HepG2 (cell line): ENCODE measurements around the gene TRAPPC4. TPM values are rescaled to one million over a fixed set of nuclear protein-coding genes. Genes with fewer than 3 reads are reported as not detected.

ENCODE experiments used
- ATAC-seq: fragments of 200-7000 bp; cut with Tn5 transposase; 3 replicates; pipeline ENCODE4 v1.9.1; 2020; ENCODE audit warnings: mild to moderate bottlenecking, moderate library complexity
- BruUV-seq: library from RNA; stranded (reverse); fragments of 400-500 nt; replicated peaks from 2 replicates; lab custom pipeline; 2021; lab: Mats Ljungman, UMichigan
- CTCF ChIA-PET: fragments of 300-600 bp; formaldehyde crosslinking; extraction: SDS; loops from one replicate; lab custom pipeline; 2021; ENCODE audit warnings: low total read pairs, inconsistent platforms, low intra/inter-chr PET ratio; lab: Yijun Ruan, JAX
- POLR2A ChIA-PET: fragments of 350-600 bp; sonication (Branson Sonifier 250); formaldehyde crosslinking; loops from one replicate; lab custom pipeline; 2020; ENCODE audit warnings: antibody characterized with exemption, inconsistent platforms; lab: Yijun Ruan, JAX
- DNase-seq: peaks from one replicate; pipeline ENCODE4 v3.0.0-alpha.2; 2015; ENCODE audit warnings: low spot score
- FAIRE-seq: peaks from 3 replicates; lab custom pipeline; 2011; peaks lifted over from hg19 to GRCh38; lab: Jason Lieb, UNC
- H2AFZ ChIP-seq: one replicate; pipeline ENCODE4 v1.6.1; 2011; ENCODE audit warnings: low read length, inconsistent platforms
- H3K27ac ChIP-seq: fragments of 300-600 bp; 3 replicates; pipeline ENCODE4 v1.8.0; 2011; ENCODE audit warnings: mixed run types, mild to moderate bottlenecking, mixed read lengths, low read length, inconsistent platforms; ENCODE audit not compliant: insufficient read depth; ENCODE audit errors: extremely low read length
- H3K27me3 ChIP-seq, 2 experiments: fragments of 200-600 bp in 1 of 2; 2 replicates in 1 of 2; 3 replicates in 1 of 2; pipeline versions ENCODE4 v1.6.0 to v1.8.0; 2011; ENCODE audit warnings: low read length in 2 of 2, mild to moderate bottlenecking in 2 of 2, moderate library complexity in 2 of 2, inconsistent platforms in 1 of 2; ENCODE audit not compliant: insufficient read depth in 2 of 2, control insufficient read depth in 1 of 2
- H3K36me3 ChIP-seq, 2 experiments: fragments of 200-600 bp in 1 of 2; replicated peaks in 1 of 2; 2 replicates in 1 of 2; 3 replicates in 1 of 2; pipeline versions ENCODE4 v1.5.1 to v1.8.0; 2011; ENCODE audit warnings: low read length in 2 of 2, inconsistent platforms in 1 of 2; ENCODE audit not compliant: insufficient read depth in 2 of 2, control insufficient read depth in 1 of 2
- H3K4me1 ChIP-seq: 2 replicates; pipeline ENCODE4 v1.5.1; 2012; ENCODE audit warnings: low read length, inconsistent platforms; ENCODE audit not compliant: insufficient read depth
- H3K4me2 ChIP-seq: 2 replicates; pipeline ENCODE4 v1.6.0; 2011; ENCODE audit warnings: low read depth, low read length, inconsistent platforms
- H3K4me3 ChIP-seq, 3 experiments: fragments of 200-600 bp in 1 of 3; sonication (generic), shearing (Covaris generic) in 1 of 3; replicated peaks in 1 of 3; 2 replicates each; pipeline ENCODE4 v1.5.1; 2011 to 2016; ENCODE audit warnings: low read length in 3 of 3, inconsistent platforms in 2 of 3, low read depth in 2 of 3, mild to moderate bottlenecking in 2 of 3, control low read depth in 1 of 3, mixed read lengths in 1 of 3; ENCODE audit not compliant: insufficient read depth in 1 of 3
- H3K79me2 ChIP-seq: one replicate; pipeline ENCODE4 v1.6.1; 2011; ENCODE audit warnings: low read length, inconsistent platforms; ENCODE audit not compliant: insufficient read depth
- H3K9ac ChIP-seq: 2 replicates; pipeline ENCODE4 v1.6.0; 2011; ENCODE audit warnings: mild to moderate bottlenecking, low read depth, low read length, inconsistent platforms; ENCODE audit not compliant: insufficient read depth
- H3K9me3 ChIP-seq: 2 replicates; pipeline ENCODE4 v1.5.1; 2012; ENCODE audit warnings: mild to moderate bottlenecking, low read length
- H4K20me1 ChIP-seq: 2 replicates; pipeline ENCODE4 v1.6.0; 2011; ENCODE audit warnings: inconsistent platforms, mild to moderate bottlenecking, low read length, moderate library complexity; ENCODE audit not compliant: insufficient read depth
- BCL3 ChIP-seq: sonication (generic); formaldehyde crosslinking; IDR thresholded peaks from 2 replicates; pipeline ENCODE4 v1.5.1; 2020; ENCODE audit warnings: mild to moderate bottlenecking, missing genetic modification reagents, moderate library complexity
- EEA1 ChIP-seq: sonication (generic); formaldehyde crosslinking; IDR thresholded peaks from 2 replicates; pipeline ENCODE4 v1.5.1; 2020; ENCODE audit warnings: mild to moderate bottlenecking, missing genetic modification reagents, borderline replicate concordance
- HNRNPL ChIP-seq: fragments of 200-400 bp; formaldehyde crosslinking; IDR thresholded peaks from 2 replicates; pipeline ENCODE4 v1.6.1; 2017; ENCODE audit warnings: mild to moderate bottlenecking, low read depth, low read length
- REL ChIP-seq: sonication (generic); formaldehyde crosslinking; conservative IDR thresholded peaks from 2 replicates; pipeline ENCODE4 v1.8.0; 2022; ENCODE audit warnings: mild to moderate bottlenecking, missing genetic modification reagents, moderate library complexity
- REXO4 ChIP-seq: sonication (generic); formaldehyde crosslinking; IDR thresholded peaks from 2 replicates; pipeline ENCODE4 v1.8.0; 2022; ENCODE audit warnings: missing genetic modification reagents, mild to moderate bottlenecking, borderline replicate concordance
- ZBTB26 ChIP-seq: IDR thresholded peaks from 2 replicates; pipeline ENCODE4 v1.6.1; 2016; ENCODE audit warnings: missing compliant biosample characterization, missing genetic modification reagents, borderline replicate concordance
- ZBTB40 ChIP-seq, 2 experiments: fragments of 450-650 bp in 1 of 2; sonication (generic) in 1 of 2; formaldehyde crosslinking in 1 of 2; IDR thresholded peaks; 2 replicates each; pipeline versions ENCODE4 v1.6.1 to v1.8.0; 2016 to 2022; ENCODE audit warnings: antibody characterized with exemption in 1 of 2, mild to moderate bottlenecking in 1 of 2, missing genetic modification reagents in 1 of 2
- ZEB1 ChIP-seq: IDR thresholded peaks from 2 replicates; pipeline ENCODE4 v1.6.1; 2012; ENCODE audit warnings: mild to moderate bottlenecking, low read depth, inconsistent platforms; ENCODE audit not compliant: insufficient replicate concordance
- ZNF230 ChIP-seq: sonication (generic); formaldehyde crosslinking; IDR thresholded peaks from 2 replicates; pipeline ENCODE4 v1.4.0; 2020; ENCODE audit warnings: mild to moderate bottlenecking, missing genetic modification reagents
- WGBS: methylation state at CpG from one replicate; pipeline ENCODE4 v1.1.6; 2017; ENCODE audit warnings: low lambda C conversion rate; 5-methylcytosine and 5-hydroxymethylcytosine counted together
- in situ Hi-C: cut with HindIII; loops from 2 replicates; pipeline ENCODE4 v1.10.0; 2017; ENCODE audit warnings: low pct_unique_long_range_greater_than_20kb; ENCODE audit not compliant: extremely low pct_ligation_motif_present
- intact Hi-C: fragments of 100-400 bp; cut with micrococcal nuclease; formaldehyde crosslinking; loops from one replicate; pipeline ENCODE4 v1.10.0; 2022; ENCODE audit not compliant: unreplicated experiment
- polyA plus RNA-seq, 8 experiments: library from polyadenylated mRNA; depleted of rRNA in 3 of 8; stranded (reverse) in 7 of 8; unstranded in 1 of 8; fragments of >200 nt; fragmentation: Illumina TruSeq in 4 of 8; extraction: Trizol in 4 of 8; gene quantifications; 2 replicates each; pipeline versions ENCODE4 v1.2.1 to v1.2.3, GENCODE V29; 2011 to 2016; ENCODE audit warnings: low read depth in 4 of 8, missing spikeins in 1 of 8, mixed read lengths in 1 of 8; ENCODE audit not compliant: insufficient read depth in 1 of 8
- total RNA-seq, 5 experiments: library from RNA; depleted of rRNA; stranded (reverse); fragments of >200 nt; fragmentation: Illumina TruSeq; extraction: Trizol; gene quantifications; 2 replicates each; pipeline ENCODE4 v1.2.3, GENCODE V29; 2016; ENCODE audit warnings: low read depth in 1 of 5

Gene TRAPPC4
- total and polyA plus RNA-seq, 2 of the 13 experiments (the other 11 are each of a cell fraction or from before 2014, with no cell fraction given), result 97.4 to 140 TPM

GRCh38 chr11:119056421-119056999 is 37.9 kb downstream of the TRAPPC4 start:
- Histone ChIP-seq H3K27ac (peak overlapping the region; percentile 88), H3K4me2 (peak overlapping the region; percentile 88), H2AFZ (no peak overlapping the region), H3K79me2 (peaks cover 25% of the 10 kb centered on the region), H3K9me3 (no peaks in the 10 kb centered on the region), H3K4me3 (peak overlapping the region; percentile 75 to 87 (median 82)), H3K9ac (peak overlapping the region; percentile 99), H3K27me3 (no peaks in the 10 kb centered on the region), H4K20me1 (no peaks in the 10 kb centered on the region), H3K4me1 (peaks cover 23% of the 10 kb centered on the region), H3K36me3 (peaks cover 24 to 39% of the 10 kb centered on the region in 2 experiments)
- intact Hi-C loops, result loop anchor here (2.0 kb wide), 1 partner anchor 38 kb away; a partner anchor contains a TSS
- ATAC-seq, result peak; percentile 11
- CTCF ChIA-PET, result no interaction called here
- in situ Hi-C loops, result no loop called here
- POLR2A ChIA-PET, result interaction anchor here (0.8 to 2.5 kb wide), 14 partner anchors 10 to 383 kb away, joined by 3 to 14 read pairs (median 4); partner anchors contain the start of genes CENATAC, DPAGT1, HINFP and RPS25
- no TSS peak for BruUV-seq
- no peak for FAIRE-seq
- DNase-seq, result no peak
- 0% methylated on average over 3 of the region's 48 CpGs for WGBS
- TF ChIP-seq BCL3 (CRISPR knock-in tag) (0 out of 2 replicates have a peak, but pooled peaks have one; percentile 7), REL (no peak), ZBTB26 (CRISPR knock-in tag) (no peak), ZNF230 (CRISPR knock-in tag) (no peak), ZBTB40 (IDR thresholded peaks at IDR 0.05) (no peak), ZBTB40 (CRISPR knock-in tag; IDR thresholded peaks at IDR 0.05) (no peak; the same call in 1 of the 2 replicates), REXO4 (CRISPR knock-in tag) (no peak), HNRNPL (0 out of 2 replicates have a peak, but pooled peaks have one; percentile 40), EEA1 (CRISPR knock-in tag) (peak; percentile 38; the same call in 1 of the 2 replicates), ZEB1 (no peak)
